HK-2 (cell line): ENCODE measurements around the gene FAM200B.

ENCODE experiments used
- DNase-seq: peaks from one replicate; pipeline ENCODE4 v3.0.0-alpha.2; 2018; ENCODE audit not compliant: unreplicated experiment

Gene FAM200B

GRCh38 chr4:15736514-15737050 lies 55.0 kb downstream of the FAM200B start:
- no peak for DNase-seq

- no peak for DNase-seq
Observed at GRCh38 chr4:15737255-15737654, 55.6 kb downstream of the FAM200B start.

- DNase-seq = no peak
Observed at GRCh38 chr4:15738877-15739276, 57.2 kb downstream of the FAM200B start.
